Measurements from ENCODE around the gene HHLA2.

Gene HHLA2

DNA sequence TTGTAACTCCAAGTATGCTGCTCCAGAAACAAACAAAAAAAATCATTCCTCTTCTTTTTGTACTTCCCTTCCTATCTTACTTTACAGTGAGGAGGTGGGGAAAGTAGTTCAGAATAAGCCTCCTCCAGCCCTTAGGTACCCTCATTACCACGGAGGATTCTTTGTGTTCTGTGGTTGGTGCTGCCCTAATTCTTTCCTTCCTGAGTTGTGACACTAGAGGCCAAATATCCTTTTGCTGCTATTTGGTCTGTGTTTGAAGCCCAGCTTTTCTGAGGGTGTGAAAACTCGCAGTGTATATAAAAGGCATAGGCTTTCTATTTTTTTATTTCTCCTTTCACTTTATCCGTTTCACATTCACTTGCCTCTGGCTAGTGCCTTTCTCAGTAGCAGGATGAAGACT, 98.2 kb downstream of the HHLA2 start:
- DNase-seq: no peak

DNA sequence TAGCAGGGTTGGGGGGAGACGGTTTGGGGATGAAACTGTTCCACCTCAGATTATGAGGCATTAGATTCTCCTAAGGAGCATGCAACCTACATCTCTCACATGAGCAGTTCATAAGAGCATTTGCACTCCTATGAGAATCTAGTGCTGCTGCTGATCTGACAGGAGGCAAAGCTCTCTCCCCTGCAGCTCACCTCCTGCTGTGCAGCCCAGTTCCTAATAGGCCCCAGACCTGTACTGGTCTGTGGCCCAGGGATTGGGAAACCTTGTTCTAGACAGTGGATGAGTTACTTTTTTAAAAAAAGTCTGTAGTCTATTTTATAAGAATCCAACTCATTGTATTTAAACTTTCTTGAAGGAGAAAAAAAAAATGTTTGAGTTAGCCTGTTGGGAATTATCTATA, 100.0 kb downstream of the HHLA2 start:
- DNase-seq: no peak

DNA sequence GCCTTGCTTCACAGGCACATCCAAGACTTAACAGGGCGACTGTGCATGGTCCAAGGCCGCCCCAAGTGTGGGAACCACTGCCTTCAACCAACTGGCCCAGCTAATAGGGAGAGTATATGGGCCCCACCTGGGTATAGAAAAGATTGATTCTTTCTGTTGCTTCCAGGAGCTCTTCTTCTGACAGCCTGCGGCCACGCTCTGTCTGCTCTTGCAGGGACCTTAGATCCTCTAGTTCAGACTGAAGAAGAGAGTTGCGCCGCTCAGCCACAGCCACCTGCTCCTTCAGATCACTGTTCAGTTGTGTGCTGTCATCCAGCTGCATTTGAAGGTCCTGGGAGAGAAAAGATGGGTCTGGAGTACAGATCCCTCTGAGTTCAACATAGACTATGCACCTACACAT, 102.2 kb downstream of the HHLA2 start:
- no peak for DNase-seq

DNA sequence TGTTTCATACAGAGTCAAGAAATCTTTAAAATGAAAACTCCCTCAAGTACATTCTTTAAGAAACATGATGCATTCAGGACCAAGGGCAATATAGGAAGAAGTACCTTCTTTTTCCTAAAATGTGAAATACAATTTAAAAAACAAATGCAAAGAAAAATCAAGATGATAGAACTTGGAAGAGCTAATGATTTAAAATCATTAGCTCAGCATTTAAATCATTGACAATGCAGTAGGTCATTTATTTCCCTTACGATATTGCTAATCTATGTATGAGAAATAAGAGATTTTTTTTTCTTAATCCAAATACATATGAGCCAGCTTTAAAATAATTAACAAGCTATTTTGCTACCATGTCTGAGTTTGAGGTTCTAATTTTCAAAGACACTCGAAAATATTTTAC, 105.5 kb downstream of the HHLA2 start:
- no peak for DNase-seq

DNA sequence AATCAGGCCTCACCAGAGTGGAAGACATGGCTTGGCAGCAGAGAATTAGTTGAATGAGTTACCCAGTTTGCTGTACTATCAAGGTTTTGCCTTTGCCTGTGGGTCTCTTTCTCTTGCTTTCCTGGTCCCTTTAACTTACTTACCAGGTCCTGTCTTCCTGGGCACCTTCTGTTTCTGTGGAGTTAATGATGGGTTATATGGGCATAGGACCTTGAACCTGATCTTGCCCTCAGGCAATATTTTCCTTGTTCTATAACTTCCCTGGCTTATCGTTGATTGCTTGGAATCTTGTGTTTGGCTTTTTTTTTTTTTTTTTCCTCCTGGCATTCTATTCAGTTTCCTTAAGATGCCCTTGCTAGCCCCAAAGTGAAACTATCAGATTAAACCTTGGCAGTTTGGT, 106.8 kb downstream of the HHLA2 start:
- DNase-seq: no peak

DNA sequence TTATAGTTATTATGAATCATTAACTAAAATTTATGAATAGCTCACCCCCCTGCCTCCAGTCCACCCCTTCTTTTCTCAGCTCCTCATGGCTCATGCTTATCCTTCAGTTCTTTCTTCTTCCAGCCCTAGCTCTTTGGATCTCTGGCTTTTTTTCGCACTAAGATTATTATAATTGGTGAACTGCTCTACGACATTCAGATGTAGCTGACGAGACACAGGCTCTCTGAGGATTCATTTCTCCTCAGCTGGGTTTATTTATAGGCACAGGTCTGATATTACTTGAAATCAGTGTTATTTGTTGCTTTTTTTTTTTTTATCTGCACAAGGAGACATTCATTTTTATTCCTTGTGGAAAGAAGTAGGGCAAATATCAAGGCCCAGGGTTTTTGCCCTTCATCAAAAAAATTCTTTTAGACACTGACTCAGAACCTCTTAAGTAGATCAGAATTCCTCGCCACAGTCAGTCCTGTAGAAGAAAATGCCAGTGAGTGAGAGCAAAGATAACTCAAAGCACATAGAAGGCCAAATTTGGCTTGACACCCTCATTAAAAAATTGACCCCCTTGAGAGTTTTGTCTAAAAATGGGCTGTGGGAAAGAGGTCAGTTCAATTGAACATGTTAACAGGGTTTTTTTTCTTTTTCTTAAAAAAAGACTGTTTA, 107.5 kb downstream of the HHLA2 start:
- no peak for DNase-seq

DNA sequence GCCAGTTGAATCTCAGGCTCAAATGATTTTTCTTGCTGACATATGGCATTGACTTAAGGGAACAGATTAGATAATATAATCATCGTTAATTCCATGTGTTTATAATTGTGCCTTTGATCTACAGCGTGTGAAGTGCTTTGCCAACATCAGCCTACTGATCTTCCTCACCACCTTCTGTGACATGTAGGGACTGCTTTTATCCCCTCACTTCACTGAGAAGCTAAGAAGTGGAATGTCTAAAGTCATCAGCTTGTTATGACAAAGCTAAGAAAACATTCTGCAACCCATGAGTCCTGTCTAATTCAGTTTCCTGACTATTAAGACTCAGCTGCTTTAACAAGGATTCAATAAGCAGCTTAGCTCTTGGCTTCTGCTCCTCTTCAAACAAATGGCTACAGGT, 108.0 kb downstream of the HHLA2 start:
- no peak for DNase-seq

DNA sequence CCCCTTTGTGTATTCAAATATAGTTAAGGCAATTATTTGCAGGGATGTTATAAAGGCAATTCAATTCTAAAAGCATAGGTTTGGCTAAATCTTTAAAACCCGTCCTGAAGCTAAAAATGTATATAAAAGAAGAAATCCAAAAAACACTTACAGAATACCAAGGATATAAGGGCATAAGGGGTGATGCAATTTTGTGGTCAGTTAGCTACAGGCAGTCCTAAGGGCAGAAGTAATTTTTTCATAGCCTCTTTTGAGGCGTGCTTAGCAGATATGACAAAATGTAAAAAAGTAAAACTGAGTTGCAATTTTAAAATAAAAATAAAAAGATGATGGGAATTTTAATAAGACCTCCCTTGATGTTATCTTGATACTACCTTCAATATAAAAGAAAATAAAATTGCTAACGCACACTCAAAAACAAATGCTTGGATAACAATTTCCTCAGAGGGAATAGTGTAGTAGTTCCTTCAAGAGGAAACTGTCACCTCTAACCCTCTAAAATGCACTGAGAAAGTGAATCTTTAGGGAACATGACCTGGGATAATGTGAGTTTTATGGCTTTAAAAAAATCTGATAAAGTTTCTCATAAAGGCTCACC, 109.8 kb downstream of the HHLA2 start:
- DNase-seq: no peak

DNA sequence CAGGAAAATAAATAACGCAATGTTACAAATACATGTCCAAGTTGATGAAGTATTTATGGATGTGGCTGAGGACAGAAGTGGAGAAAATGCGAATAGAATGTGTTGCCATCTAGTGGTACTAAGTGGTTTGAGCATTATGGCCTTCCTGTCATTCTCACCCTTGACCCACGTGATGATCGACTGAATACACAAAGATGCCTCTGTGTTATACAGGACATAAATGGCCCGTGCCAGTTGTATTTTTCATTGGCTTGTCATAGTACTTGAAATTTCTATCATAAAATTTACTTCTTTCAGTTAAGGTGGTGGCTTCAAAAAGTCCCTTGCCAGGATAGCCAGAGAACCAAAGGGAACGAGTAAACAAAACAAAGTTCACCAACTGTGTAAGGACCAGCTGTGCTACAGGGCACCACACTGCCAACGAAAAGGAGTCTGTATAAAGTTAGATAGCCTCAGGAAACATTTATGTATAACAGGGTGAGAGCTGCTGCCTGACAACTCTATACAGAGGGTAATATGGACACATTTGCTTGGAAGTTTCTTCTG, 110.4 kb downstream of the HHLA2 start:
- no peak for DNase-seq

DNA sequence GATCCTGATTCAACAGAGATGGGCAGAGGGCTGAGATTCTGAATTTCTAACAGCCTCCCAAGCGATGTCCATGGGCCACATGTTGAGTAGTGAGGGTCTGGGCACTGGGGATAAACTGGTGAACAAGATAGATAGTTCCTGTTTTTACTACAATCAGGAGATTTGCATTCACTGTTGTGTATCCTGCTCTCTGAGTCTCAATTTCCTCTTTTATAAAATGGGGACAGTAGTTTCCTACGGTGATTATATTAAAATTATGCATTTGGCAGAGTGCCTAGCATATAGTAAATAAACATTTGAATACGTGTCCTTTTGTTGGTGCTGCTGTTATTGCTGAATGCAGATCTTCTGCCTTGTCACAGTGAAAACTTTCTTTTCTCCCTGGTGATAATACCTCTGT, 111.5 kb downstream of the HHLA2 start:
- no peak for DNase-seq

DNA sequence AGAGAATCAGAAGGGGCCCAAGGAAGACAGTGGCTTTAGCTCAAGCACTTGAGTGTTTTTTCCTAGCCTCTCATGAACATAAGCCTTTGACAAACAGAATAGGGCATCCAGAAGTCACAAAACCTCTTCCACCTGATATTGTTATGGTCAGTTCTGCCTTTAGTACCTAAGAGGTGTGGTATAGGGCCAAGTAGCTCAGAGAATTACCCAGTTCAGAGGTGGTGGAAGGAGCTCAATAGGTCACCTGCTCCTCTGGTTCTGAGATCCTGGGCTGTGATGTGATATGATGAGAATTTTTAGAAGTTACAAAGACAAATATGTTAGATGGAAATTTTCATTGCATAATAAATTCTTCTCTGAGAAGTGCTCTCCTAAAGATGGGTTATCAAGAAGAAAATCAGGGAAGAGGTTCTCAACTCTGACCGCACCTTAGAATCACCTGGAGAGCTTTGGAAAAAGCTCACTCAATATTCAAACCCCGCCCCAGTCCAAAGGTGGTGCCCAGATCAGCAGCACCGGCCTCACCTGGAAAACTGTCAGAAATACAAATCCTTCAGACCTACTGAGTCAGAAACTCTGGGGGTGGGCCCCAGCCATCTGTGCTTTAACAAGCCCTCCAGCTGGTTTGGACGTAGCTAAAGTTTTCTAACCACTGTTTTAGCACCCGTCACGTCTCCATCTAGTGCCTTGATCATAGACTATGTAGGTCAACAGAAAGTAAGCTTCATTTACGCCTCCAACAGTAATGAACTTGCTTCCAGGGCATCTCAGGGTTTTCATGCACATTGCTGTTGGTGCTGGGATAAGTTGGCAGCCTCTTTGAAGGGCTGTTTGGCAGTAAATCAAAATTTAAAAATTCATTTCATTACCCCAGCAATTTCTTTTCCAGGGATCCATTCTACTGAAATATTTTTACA, 112.8 kb downstream of the HHLA2 start:
- no peak for DNase-seq

DNA sequence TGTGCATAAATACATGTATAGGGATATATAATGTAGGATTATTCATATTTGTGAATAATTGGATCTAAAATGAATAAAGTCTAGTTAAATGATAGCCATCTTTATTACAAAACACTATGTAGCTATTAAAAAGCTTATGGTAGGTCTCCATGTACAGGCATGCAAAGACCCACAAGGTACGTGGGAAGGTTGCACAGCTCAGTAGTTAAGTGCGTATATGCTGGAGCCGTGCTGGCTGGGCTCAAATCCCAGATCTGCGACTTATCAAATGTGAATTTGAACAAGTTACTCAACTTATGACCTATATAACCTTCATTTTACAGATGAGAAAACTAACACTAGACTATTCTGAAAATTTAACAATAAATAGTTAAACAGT, 113.4 kb downstream of the HHLA2 start:
- DNase-seq: no peak

DNA sequence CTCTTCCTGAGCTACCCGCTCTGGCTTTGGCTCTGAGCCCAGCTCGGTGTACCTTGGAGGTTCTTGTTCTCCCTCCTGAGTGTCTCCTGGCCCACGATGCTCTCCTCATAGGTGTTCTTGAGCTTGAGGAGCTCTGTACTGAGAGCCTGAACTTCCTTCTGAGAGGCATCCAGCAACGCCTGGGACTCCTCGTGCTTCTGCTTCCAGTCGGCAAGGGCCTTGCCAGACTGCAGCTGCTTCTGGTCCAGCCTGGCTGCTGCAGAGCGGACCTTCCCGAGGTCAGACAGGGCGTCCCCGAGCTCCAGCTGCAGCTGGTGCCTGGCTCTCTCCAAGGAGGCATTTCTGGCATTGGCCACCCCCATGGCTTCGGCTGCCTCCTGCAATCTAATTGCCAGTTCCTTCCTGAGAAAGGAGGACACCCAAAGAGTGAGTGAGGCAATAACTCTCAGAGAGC, 114.2 kb downstream of the HHLA2 start:
- no peak for DNase-seq

DNA sequence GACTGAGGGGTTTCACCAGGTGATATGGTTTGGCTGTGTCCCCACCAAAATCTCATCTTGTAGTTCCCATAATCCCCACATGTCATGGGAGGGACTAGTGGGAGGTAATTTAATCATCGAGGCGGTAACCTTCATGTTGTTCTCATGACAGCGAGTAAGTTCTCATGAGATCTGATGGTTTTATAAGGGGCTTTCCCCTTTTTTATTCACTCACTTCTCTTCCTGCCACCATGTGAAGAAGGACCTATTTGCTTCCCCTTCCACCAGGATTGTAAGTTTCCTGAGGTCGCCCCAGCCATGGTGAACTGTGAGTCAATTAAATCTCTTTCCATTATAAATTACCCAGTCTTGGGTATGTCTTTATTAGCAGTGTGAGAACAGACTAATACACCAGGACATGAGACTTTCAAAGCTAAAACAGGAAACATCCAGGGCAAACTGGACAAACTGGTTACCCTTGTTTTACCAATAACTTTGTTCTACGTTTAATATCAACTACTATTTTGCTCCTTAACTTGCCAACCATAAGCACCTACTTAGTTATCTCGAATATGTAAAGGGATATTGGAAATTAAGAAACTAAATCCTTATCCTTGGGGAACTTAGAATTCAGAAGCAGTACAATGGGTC, 115.9 kb downstream of the HHLA2 start:
- no peak for DNase-seq

DNA sequence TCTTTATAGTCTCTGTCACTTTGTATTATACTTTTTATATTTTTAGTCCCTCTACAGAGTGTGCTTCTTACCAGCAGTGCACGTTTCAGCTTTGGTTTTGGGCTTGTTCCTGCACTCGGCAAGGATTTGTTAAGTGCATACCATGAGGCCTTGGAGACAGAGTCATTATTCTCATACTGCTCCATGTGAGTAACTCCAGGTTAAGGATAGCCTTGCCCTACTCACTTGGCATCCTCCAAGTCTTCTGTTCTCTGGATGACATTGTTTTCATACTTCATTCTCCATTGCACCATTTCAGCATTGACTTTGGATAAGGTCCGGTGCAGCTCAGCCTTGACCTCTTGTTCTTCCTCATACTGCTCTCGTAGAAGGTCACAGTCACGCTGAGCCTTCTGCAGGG, 117.7 kb downstream of the HHLA2 start:
- no peak for DNase-seq

DNA sequence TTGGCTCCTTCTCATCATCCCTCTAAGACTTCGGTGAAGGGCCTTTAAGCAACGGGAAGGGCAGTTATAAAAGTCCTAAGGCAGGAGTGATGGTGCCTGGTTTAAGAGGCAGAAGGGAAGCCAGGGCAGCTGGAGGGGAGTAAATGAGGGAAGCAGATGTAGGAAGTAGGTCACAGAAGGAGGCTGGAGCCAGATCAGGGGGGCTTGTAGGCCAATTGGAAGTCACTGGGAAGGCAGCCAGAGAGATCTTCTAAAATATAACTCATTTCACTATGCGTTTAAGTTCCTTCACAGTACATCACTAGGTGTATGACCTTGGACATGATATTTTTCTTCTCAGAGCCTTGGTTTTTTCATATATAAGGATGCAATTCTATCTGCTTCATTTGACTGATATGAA, 119.3 kb downstream of the HHLA2 start:
- DNase-seq: no peak

DNA sequence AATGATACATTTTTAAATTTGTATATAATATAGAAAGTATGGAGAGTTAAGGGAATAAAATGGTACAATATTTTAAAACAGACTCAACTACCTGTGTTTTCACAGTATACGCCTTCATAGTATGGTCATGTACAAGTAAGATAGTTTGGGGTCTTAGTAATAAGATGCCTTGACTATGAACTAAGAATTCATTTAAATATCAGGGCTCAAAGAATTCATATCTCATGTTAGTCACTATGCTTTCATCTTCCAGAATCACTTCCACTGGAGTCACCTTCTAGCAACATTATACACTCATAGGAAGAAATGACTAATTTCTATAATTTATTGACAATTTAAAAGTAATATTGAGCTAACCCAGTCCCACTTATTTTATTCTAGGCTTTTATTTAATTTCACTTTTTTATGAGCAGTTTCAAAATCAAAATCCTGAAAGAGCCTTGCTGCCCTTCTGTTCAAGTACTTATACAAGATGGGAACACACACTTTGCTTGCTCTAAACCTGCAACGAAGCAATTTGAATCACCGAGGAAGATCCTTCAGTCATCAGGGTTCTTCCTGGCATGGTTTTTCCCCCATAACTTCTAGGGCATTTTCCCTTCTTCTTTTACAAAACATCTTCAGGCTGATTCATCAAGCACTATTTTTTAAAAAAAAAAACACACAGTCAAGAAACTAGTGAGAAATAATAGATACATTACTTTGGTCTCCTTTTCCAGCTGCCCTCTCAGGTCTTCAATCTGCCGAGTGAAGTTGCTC, 119.9 kb downstream of the HHLA2 start:
- no peak for DNase-seq

DNA sequence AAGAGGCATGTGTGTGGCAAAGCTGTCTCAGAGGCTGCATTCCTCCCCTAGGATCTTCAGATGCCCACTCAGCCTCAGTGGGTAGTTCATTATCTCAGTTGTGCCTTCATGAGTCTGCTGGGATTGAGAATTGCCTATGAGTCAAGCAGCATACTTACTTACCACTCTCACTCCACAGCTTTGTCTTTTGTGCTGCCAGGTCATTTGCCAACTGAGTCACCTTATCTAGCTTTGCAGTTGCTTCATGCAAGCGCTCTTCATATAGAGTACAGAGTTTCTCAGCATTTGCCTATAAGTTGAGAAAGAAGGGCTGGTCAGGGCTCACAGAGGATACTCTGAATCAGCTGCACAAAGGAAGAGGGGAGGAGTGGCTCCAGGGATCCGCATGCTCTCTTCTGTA, 124.6 kb downstream of the HHLA2 start:
- DNase-seq: no peak
